ENCODE results near the gene TBC1D5.

The TBC1D5 gene

DNA sequence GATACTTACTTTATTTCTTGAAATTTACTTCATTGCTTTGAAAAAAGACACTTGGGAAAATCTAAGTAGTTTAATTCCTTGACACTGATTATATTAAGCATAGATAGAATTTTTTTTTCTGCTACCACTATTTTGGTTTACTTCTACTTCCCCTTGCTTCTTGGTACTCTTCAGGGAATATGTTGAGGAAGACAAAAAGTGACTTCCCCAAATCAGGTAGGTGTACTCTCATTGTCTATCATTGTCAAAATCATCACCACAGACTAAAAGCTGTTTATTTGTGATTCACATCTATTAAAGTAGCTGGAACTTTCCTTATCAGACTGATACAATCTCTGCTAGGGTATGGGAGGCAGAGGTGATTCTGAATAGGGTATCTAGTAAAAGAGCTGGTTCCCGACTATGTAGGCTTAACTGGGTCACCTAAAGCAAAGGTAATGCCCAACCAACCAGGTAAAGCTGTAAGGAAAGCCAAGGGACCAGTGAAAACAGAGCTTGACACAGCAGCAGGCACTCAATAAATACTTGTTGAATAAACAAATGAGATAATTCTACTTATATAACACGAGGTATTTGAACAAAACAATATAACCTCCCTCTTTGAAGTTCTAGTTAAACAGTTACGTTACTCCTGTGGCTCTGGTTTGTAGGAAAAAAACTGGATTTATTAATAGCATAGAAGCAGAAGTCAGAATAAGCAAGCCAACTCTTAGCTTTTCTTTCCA is 510.7 kb downstream of the TBC1D5 start:
- no peak for TF ChIP-seq CTCF (IDR thresholded peaks at IDR 0.05; ENCODE audit: low read depth, low read length, missing control alignments)
- H3K4me3 ChIP-seq (ENCODE audit: low read depth, low read length), result no peak overlapping the region

GRCh38 chr3:17227472-17227871 is 515.0 kb downstream of the TBC1D5 start:
- TF ChIP-seq CTCF (IDR thresholded peaks at IDR 0.05; ENCODE audit: low read depth, low read length, missing control alignments), result no peak
- H3K4me3 ChIP-seq (ENCODE audit: low read depth, low read length), result no peak overlapping the region
- no peak for DNase-seq (ENCODE audit: low read depth)

More for the DNA sequence above, 510.7 kb downstream of the TBC1D5 start:
- DNase-seq (ENCODE audit: low read depth), result no peak

GRCh38 chr3:17221529-17221928 is 520.9 kb downstream of the TBC1D5 start:
- DNase-seq (ENCODE audit: low read depth), result no peak
- no peak overlapping the region for H3K4me3 ChIP-seq (ENCODE audit: low read depth, low read length)
- TF ChIP-seq CTCF (IDR thresholded peaks at IDR 0.05; ENCODE audit: low read depth, low read length, missing control alignments), result no peak

GRCh38 chr3:17219593-17219992 is 522.8 kb downstream of the TBC1D5 start:
- H3K4me3 ChIP-seq (ENCODE audit: low read depth, low read length), result no peak overlapping the region
- TF ChIP-seq CTCF (IDR thresholded peaks at IDR 0.05; ENCODE audit: low read depth, low read length, missing control alignments), result no peak
- DNase-seq (ENCODE audit: low read depth), result no peak

DNA sequence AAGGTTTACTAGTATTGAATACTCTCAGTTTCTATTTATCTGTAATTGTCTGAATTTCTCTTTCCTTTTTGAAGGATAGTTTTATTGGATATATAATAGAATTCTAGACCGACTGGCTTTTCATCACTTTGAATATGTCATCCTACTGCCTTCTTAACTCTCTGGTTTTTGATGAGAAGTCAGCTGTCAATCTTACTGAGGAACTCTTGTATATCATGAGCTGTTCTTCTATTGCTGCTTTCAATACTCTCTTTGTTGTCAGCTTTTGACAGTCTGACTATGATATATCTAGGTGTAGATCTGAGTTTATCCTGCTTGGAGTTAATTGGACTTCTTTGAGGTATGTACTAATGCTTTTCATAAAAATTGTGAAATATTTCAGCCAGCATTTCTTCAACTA is 523.8 kb downstream of the TBC1D5 start:
- TF ChIP-seq CTCF (IDR thresholded peaks at IDR 0.05; ENCODE audit: low read depth, low read length, missing control alignments), result no peak
- DNase-seq (ENCODE audit: low read depth), result no peak
- H3K4me3 ChIP-seq (ENCODE audit: low read depth, low read length), result no peak overlapping the region

DNA sequence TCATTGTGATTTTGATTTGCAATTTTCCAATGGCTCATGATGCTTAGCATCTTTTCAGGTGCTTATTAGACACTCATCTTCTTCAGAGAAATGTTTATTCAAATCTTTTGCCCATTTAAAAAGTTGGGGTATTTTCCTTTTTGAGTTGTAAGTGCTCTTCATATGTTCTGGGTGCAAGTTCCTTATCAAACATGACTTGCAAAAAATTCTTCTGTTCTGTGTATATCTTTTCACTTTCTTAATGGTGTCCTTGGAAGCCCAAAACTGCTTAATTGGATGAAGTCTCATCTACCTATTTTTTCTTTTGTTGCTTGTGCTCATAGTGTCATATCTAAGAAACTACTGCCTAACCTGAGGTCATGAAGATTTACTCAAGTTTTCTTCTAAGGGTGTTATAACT is 524.8 kb downstream of the TBC1D5 start:
- TF ChIP-seq CTCF (IDR thresholded peaks at IDR 0.05; ENCODE audit: low read depth, low read length, missing control alignments), result no peak
- DNase-seq (ENCODE audit: low read depth), result no peak
- no peak overlapping the region for H3K4me3 ChIP-seq (ENCODE audit: low read depth, low read length)

GRCh38 chr3:17213102-17213501 is 529.3 kb downstream of the TBC1D5 start:
- DNase-seq (ENCODE audit: low read depth), result no peak
- TF ChIP-seq CTCF (IDR thresholded peaks at IDR 0.05; ENCODE audit: low read depth, low read length, missing control alignments), result no peak
- no peak overlapping the region for H3K4me3 ChIP-seq (ENCODE audit: low read depth, low read length)

Measured in GM12864 (cell line).